Nephron progenitor cell (in vitro differentiated cells): ENCODE measurements around the gene IGSF9B.

Experiments
- DNase-seq: peaks from one replicate; pipeline ENCODE4 v3.0.0; 2021
- H3K27ac Mint-ChIP-seq: 2 replicates; pipeline ENCODE4 v1.8.0; 2021; ENCODE audit warnings: mild to moderate bottlenecking, moderate library complexity, mixed read lengths
- H3K27me3 Mint-ChIP-seq: 2 replicates; pipeline ENCODE4 v1.8.0; 2021; ENCODE audit warnings: mild to moderate bottlenecking, low read depth, mixed read lengths; ENCODE audit not compliant: poor library complexity
- H3K36me3 Mint-ChIP-seq: 2 replicates; pipeline ENCODE4 v1.8.0; 2021; ENCODE audit warnings: low read depth, mixed read lengths
- H3K4me1 Mint-ChIP-seq: 2 replicates; pipeline ENCODE4 v1.8.0; 2021; ENCODE audit warnings: mixed read lengths
- H3K4me3 Mint-ChIP-seq: 2 replicates; pipeline ENCODE4 v1.8.0; 2021; ENCODE audit warnings: mild to moderate bottlenecking, moderate library complexity, mixed read lengths
- H3K9me3 Mint-ChIP-seq: 2 replicates; pipeline ENCODE4 v1.8.0; 2021; ENCODE audit warnings: mild to moderate bottlenecking, moderate library complexity, mixed read lengths
- CTCF ChIP-seq: fragments of 200-600 bp; sonication (generic); IDR thresholded peaks from 2 replicates; pipeline ENCODE4 v1.5.0; 2021; ENCODE audit warnings: antibody characterized with exemption

IGSF9B gene

GRCh38 chr11:133900176-133901105 is 56.3 kb downstream of the IGSF9B start:
- no peak for TF ChIP-seq CTCF
- no peak for DNase-seq
- Mint-ChIP-seq H3K4me3 (no peak overlapping the region), H3K9me3 (no peaks in the 10 kb centered on the region), H3K27ac (no peak overlapping the region), H3K27me3 (peaks cover 8% of the 10 kb centered on the region), H3K36me3 (no peaks in the 10 kb centered on the region), H3K4me1 (peaks cover 27% of the 10 kb centered on the region)

- Mint-ChIP-seq H3K27ac (no peak overlapping the region), H3K4me1 (peaks cover 35% of the 10 kb centered on the region), H3K4me3 (no peak overlapping the region), H3K9me3 (no peaks in the 10 kb centered on the region), H3K27me3 (peaks cover 8% of the 10 kb centered on the region), H3K36me3 (no peaks in the 10 kb centered on the region)
- DNase-seq = no peak
- TF ChIP-seq CTCF = no peak
Observed at GRCh38 chr11:133898770-133899115, 58.0 kb downstream of the IGSF9B start.

GRCh38 chr11:133898031-133898769 is 58.6 kb downstream of the IGSF9B start:
- H3K9me3 Mint-ChIP-seq = no peaks in the 10 kb centered on the region
- H3K27me3 Mint-ChIP-seq = peaks cover 8% of the 10 kb centered on the region
- no peak for TF ChIP-seq CTCF
- H3K4me3 Mint-ChIP-seq = no peak overlapping the region
- DNase-seq = no peak
- H3K36me3 Mint-ChIP-seq = no peaks in the 10 kb centered on the region
- peaks cover 35% of the 10 kb centered on the region for H3K4me1 Mint-ChIP-seq
- no peak overlapping the region for H3K27ac Mint-ChIP-seq

GRCh38 chr11:133897331-133897650 is 59.5 kb downstream of the IGSF9B start:
- Mint-ChIP-seq H3K4me3 (no peak overlapping the region), H3K27ac (no peak overlapping the region), H3K36me3 (no peaks in the 10 kb centered on the region), H3K4me1 (peaks cover 44% of the 10 kb centered on the region), H3K27me3 (peaks cover 8% of the 10 kb centered on the region), H3K9me3 (no peaks in the 10 kb centered on the region)
- DNase-seq = no peak
- TF ChIP-seq CTCF = no peak

- Mint-ChIP-seq H3K4me3 (no peak overlapping the region), H3K27ac (no peak overlapping the region), H3K4me1 (peaks cover 49% of the 10 kb centered on the region), H3K9me3 (no peaks in the 10 kb centered on the region), H3K36me3 (no peaks in the 10 kb centered on the region), H3K27me3 (peaks cover 10% of the 10 kb centered on the region)
- no peak for TF ChIP-seq CTCF
- DNase-seq = no peak
Observed at GRCh38 chr11:133896642-133897330, 60.0 kb downstream of the IGSF9B start.
